Prostate gland (tissue), 2 donors: ENCODE results near the gene TMX3.

Experiments used
- POLR2A ChIP-seq: fragments of 450-650 bp; IDR thresholded peaks from one replicate; pipeline ENCODE4 v1.6.1; 2016; ENCODE audit warnings: antibody characterized with exemption, mild to moderate bottlenecking
- POLR2AphosphoS5 ChIP-seq: sonication (generic); formaldehyde crosslinking; IDR thresholded peaks from one replicate; pipeline ENCODE4 v1.6.1; 2017; ENCODE audit warnings: antibody characterized with exemption
- TF ChIP-seq, protein P1 (sequence below), 4 experiments: fragments of 200-600 bp in 2 of 4; fragments of 450-650 bp in 2 of 4; sonication (generic) in 2 of 4; IDR thresholded peaks; 1 replicate in 3 of 4; 2 replicates in 1 of 4; pipeline ENCODE4 v1.5.1; 2016 to 2019; ENCODE audit warnings: antibody characterized with exemption in 4 of 4, mild to moderate bottlenecking in 2 of 4, moderate library complexity in 2 of 4

DNA sequence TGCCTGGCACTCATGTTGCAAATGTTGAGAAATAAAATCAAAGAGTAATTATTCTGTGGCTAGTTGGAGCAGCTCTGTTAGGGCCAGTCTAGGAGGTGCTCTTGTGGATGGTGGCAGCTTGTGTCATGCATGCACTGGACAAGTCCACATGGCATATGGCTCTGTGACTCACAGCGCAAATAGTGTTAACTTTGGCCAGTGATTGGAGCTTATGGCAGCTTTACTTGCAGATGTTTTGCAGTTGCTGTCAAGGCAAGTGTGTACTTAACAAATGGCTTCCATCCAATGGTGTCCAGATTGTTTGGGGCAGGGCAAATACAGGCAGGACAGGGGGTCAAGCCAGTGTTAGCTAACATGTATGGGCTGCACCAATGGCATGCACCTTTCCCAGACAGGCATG is 26.1 kb upstream of the TMX3 start:
- TF ChIP-seq, protein P1, sequence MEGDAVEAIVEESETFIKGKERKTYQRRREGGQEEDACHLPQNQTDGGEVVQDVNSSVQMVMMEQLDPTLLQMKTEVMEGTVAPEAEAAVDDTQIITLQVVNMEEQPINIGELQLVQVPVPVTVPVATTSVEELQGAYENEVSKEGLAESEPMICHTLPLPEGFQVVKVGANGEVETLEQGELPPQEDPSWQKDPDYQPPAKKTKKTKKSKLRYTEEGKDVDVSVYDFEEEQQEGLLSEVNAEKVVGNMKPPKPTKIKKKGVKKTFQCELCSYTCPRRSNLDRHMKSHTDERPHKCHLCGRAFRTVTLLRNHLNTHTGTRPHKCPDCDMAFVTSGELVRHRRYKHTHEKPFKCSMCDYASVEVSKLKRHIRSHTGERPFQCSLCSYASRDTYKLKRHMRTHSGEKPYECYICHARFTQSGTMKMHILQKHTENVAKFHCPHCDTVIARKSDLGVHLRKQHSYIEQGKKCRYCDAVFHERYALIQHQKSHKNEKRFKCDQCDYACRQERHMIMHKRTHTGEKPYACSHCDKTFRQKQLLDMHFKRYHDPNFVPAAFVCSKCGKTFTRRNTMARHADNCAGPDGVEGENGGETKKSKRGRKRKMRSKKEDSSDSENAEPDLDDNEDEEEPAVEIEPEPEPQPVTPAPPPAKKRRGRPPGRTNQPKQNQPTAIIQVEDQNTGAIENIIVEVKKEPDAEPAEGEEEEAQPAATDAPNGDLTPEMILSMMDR (IDR thresholded peaks at IDR 0.05) = no peak
- TF ChIP-seq POLR2A (no peak), POLR2AphosphoS5 (no peak)
